ENCODE data around the gene MXD3.

DNA sequence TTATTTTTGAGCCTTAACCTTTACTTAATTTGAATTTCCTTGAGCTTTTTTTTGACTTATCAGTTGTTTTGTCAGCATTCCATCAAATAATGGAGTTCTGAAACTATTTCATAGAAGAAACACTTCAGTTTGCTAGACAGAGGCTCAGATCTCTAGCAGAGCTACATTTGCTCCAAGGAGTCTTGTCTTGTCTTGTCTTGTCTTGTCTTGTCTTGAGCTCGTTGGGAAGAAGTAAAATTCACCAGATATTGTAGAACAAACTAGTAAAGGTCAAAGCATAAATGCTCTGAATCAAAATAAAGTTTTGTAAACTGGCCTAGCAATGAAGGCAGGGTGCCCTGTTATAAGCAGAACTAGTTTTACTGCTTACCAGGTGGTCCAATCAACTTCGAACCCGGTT is 41.7 kb downstream of the MXD3 start:
- TF ChIP-seq CTCF (conservative IDR thresholded peaks at IDR 0.05; ENCODE audit: low read length) (no peak), EZH2phosphoT487 (IDR thresholded peaks at IDR 0.05; ENCODE audit: borderline replicate concordance, low read depth, low read length) (no peak)
